ENCODE data around the gene GALNT9. TPM values are rescaled to one million over a fixed set of nuclear protein-coding genes. Genes with fewer than 3 reads are reported as not detected.

Gene GALNT9
- total RNA-seq, 1 experiment from 2014 or later: 0.44 TPM

DNA sequence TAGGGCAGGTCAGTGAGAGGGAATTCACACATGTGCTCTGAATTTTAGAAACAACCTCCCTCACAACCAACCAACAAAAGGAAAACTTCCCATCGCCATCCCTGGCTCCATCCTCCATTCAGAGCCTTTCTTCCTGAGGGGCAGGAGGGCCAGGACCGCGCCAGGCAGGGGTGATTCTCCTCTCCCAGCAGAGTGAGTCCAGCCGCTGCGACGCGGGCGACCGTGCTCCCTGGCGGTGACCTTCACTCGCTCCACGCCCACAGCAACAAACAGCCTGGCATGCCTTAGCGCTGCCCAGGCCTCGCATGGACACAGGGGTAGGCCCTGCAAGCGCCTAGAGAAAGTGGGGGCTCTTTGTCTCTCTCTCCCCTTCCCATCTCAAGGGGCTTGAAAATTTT, 3.7 kb downstream of the GALNT9 start:
- Histone ChIP-seq H3K79me2 (ENCODE audit: low read length) (no peaks in the 10 kb centered on the region), H2AFZ (ENCODE audit: low read length) (no peak overlapping the region), H3K27me3 (ENCODE audit: low read length) (peaks cover 33% of the 10 kb centered on the region), H3F3A (ENCODE audit: low read length, unreplicated experiment) (no peaks in the 10 kb centered on the region), H3K4me2 (ENCODE audit: low read length) (no peak overlapping the region), H3K4me1 (ENCODE audit: insufficient read depth, low read length) (peaks cover 19% of the 10 kb centered on the region), H4K20me1 (ENCODE audit: low read length) (no peaks in the 10 kb centered on the region), H3K9me3 (ENCODE audit: low read length) (no peaks in the 10 kb centered on the region), H3K27ac (ENCODE audit: low read length) (no peak overlapping the region), H3K36me3 (ENCODE audit: low read depth, low read length) (no peaks in the 10 kb centered on the region), H3K4me3 (ENCODE audit: low read length) (no peak overlapping the region), H3K9ac (ENCODE audit: low read length) (no peak overlapping the region), H3K9me2 (replicated peaks; ENCODE audit: low read length) (no peaks in the 10 kb centered on the region)
- no TSS peak for BruUV-seq (replicated peaks)
- CTCF ChIA-PET: no interaction called here
- intact Hi-C loops (cut with micrococcal nuclease): loop anchor here (5.0 kb wide), 1 partner anchor 38 kb away; no protein-coding TSS in a partner anchor
- no peak for DNase-seq
- ATAC-seq: no peak
- POLR2A ChIA-PET (ENCODE audit: unreplicated experiment): no interaction called here
- TF ChIP-seq EZH2 (IDR thresholded peaks at IDR 0.05; ENCODE audit: low read length, unreplicated experiment) (no peak), EZH2phosphoT487 (IDR thresholded peaks at IDR 0.05; ENCODE audit: borderline replicate concordance, low read length) (no peak)
- TF ChIP-seq, protein P1, sequence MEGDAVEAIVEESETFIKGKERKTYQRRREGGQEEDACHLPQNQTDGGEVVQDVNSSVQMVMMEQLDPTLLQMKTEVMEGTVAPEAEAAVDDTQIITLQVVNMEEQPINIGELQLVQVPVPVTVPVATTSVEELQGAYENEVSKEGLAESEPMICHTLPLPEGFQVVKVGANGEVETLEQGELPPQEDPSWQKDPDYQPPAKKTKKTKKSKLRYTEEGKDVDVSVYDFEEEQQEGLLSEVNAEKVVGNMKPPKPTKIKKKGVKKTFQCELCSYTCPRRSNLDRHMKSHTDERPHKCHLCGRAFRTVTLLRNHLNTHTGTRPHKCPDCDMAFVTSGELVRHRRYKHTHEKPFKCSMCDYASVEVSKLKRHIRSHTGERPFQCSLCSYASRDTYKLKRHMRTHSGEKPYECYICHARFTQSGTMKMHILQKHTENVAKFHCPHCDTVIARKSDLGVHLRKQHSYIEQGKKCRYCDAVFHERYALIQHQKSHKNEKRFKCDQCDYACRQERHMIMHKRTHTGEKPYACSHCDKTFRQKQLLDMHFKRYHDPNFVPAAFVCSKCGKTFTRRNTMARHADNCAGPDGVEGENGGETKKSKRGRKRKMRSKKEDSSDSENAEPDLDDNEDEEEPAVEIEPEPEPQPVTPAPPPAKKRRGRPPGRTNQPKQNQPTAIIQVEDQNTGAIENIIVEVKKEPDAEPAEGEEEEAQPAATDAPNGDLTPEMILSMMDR (conservative IDR thresholded peaks at IDR 0.05; ENCODE audit: low read depth, low read length): no peak

DNA sequence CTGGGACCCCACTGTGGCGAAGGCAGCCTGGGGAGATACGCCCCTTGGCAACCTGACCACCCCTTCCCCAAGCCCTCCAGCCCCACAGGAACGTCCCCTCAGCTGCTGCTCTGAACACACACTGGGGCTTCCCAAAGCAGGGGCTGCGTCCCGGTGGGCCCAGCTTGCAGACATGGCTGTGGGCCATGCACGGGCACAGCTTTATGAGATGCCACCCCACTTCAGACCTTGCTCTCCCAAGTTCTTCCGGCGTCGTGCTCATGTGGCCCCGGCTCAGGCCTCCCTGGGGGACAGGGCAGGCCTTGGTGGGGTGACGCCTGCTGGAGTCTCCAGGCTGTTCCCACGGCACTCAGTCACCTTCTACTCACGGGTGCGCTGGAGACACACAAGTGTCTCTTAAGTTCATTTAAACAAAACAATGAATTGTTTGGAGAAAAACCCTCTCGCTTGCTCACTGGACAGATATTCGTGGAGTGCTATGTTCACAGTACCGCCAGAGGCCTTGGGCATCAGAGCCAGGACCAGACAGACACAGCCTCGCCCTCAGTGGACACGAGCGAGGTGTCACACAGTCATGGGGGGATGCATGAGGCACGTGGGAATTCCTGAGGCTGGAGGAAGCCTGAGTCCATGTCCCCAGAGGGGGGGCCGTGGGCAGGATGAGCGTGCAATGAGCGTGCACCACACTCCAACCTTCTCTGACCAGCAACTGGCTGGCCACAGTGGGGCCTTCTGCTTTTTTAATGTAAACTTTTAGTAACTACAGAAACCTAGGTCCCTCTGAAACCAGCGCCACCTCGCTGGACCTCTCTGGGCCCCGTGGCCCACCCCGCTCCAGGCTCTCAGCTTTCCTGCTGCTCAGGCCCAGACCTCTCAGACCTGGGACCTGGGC, 4.3 kb downstream of the GALNT9 start:
- POLR2A ChIA-PET (ENCODE audit: unreplicated experiment): no interaction called here

More for the DNA sequence above, 4.3 kb downstream of the GALNT9 start:
- Histone ChIP-seq H3K4me1 (ENCODE audit: insufficient read depth, low read length) (peaks cover 19% of the 10 kb centered on the region), H3K9me3 (ENCODE audit: low read length) (no peaks in the 10 kb centered on the region), H3K4me3 (ENCODE audit: low read length) (no peak overlapping the region), H3K79me2 (ENCODE audit: low read length) (no peaks in the 10 kb centered on the region), H3K27ac (ENCODE audit: low read length) (no peak overlapping the region), H3F3A (ENCODE audit: low read length, unreplicated experiment) (no peaks in the 10 kb centered on the region), H3K9me2 (replicated peaks; ENCODE audit: low read length) (no peaks in the 10 kb centered on the region), H3K36me3 (ENCODE audit: low read depth, low read length) (no peaks in the 10 kb centered on the region), H4K20me1 (ENCODE audit: low read length) (no peaks in the 10 kb centered on the region), H3K9ac (ENCODE audit: low read length) (no peak overlapping the region), H2AFZ (ENCODE audit: low read length) (no peak overlapping the region), H3K4me2 (ENCODE audit: low read length) (no peak overlapping the region), H3K27me3 (ENCODE audit: low read length) (peaks cover 26% of the 10 kb centered on the region)
- no peak for TF ChIP-seq EZH2 (IDR thresholded peaks at IDR 0.05; ENCODE audit: low read length, unreplicated experiment)
- TF ChIP-seq EZH2phosphoT487 (IDR thresholded peaks at IDR 0.05; ENCODE audit: borderline replicate concordance, low read length): no peak
- TF ChIP-seq, protein P1 (conservative IDR thresholded peaks at IDR 0.05; ENCODE audit: low read depth, low read length): no peak
- DNase-seq (no peak), ATAC-seq (no peak)
- CTCF ChIA-PET: no interaction called here
- no TSS peak for BruUV-seq (replicated peaks)
- intact Hi-C loops (cut with micrococcal nuclease): loop anchor here (5.0 kb wide), 1 partner anchor 38 kb away; no protein-coding TSS in a partner anchor
